ENCODE measurements around the gene HLA-DQA2. TPM values are rescaled to one million over a fixed set of nuclear protein-coding genes. Genes with fewer than 3 reads are reported as not detected.

Gene HLA-DQA2
- total RNA-seq, 1 experiment from 2014 or later = not detected

DNA sequence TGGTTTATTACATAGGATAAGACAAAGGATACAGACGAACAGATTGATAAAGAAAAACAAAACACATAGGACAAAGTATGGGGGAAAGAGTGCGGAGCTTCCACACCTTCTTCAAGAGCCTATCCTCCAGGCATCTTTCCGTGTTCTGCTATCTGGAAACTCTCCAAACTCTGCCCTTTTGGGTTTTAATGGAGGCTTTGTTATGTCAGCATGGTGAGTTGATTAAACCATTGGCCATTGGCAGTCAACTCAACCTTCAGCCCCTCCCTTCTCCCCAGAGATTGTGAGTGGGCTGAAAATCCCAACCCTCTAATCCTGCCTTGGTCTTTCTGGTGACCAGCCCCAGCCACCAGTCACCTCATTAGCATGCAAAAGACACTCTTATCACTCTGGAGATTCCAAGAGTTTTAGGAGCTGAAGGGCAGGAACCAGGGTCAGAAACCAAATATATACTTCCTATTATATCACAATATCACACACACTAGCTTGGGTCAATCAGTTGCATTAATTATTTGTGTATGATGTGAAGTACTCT lies 51.8 kb downstream of the HLA-DQA2 start:
- no peaks in the 10 kb centered on the region for H3K27me3 ChIP-seq (replicated peaks; ENCODE audit: control insufficient read depth, insufficient read depth, low read length)
- H3K4me1 ChIP-seq = no peaks in the 10 kb centered on the region
- H3K4me3 Mint-ChIP-seq (ENCODE audit: unreplicated experiment) = no peak overlapping the region
- H3K27me3 Mint-ChIP-seq (ENCODE audit: insufficient read depth, unreplicated experiment) = peaks cover 13% of the 10 kb centered on the region
- DNase-seq = no peak
- H3K9me3 Mint-ChIP-seq (ENCODE audit: unreplicated experiment) = no peaks in the 10 kb centered on the region
- no TSS peak for BruUV-seq (replicated peaks)
- no peaks in the 10 kb centered on the region for H3K9me3 ChIP-seq
- H3K27ac Mint-ChIP-seq (ENCODE audit: unreplicated experiment) = no peak overlapping the region
- no peaks in the 10 kb centered on the region for H3K4me1 Mint-ChIP-seq (ENCODE audit: low read depth, unreplicated experiment)
- H3K36me3 Mint-ChIP-seq (ENCODE audit: insufficient read depth, unreplicated experiment) = no peaks in the 10 kb centered on the region
- CTCF ChIA-PET = no interaction called here
- no peaks in the 10 kb centered on the region for H3K36me3 ChIP-seq (ENCODE audit: control insufficient read depth, insufficient read depth, low read length)
- H3K4me3 ChIP-seq (ENCODE audit: low read depth, low read length) = no peak overlapping the region
- TF ChIP-seq, protein P1, sequence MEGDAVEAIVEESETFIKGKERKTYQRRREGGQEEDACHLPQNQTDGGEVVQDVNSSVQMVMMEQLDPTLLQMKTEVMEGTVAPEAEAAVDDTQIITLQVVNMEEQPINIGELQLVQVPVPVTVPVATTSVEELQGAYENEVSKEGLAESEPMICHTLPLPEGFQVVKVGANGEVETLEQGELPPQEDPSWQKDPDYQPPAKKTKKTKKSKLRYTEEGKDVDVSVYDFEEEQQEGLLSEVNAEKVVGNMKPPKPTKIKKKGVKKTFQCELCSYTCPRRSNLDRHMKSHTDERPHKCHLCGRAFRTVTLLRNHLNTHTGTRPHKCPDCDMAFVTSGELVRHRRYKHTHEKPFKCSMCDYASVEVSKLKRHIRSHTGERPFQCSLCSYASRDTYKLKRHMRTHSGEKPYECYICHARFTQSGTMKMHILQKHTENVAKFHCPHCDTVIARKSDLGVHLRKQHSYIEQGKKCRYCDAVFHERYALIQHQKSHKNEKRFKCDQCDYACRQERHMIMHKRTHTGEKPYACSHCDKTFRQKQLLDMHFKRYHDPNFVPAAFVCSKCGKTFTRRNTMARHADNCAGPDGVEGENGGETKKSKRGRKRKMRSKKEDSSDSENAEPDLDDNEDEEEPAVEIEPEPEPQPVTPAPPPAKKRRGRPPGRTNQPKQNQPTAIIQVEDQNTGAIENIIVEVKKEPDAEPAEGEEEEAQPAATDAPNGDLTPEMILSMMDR (IDR thresholded peaks at IDR 0.05; ENCODE audit: insufficient read depth in 1 of 2, low read depth in 1 of 2, low read length in 1 of 2, severe bottlenecking in 1 of 2, unreplicated experiment in 1 of 2) = no peak
- intact Hi-C loops (cut with micrococcal nuclease; ENCODE audit: unreplicated experiment) = loop anchor here (10.0 kb wide), 1 partner anchor 548 kb away; no protein-coding TSS in a partner anchor
- POLR2A ChIA-PET = no interaction called here

DNA sequence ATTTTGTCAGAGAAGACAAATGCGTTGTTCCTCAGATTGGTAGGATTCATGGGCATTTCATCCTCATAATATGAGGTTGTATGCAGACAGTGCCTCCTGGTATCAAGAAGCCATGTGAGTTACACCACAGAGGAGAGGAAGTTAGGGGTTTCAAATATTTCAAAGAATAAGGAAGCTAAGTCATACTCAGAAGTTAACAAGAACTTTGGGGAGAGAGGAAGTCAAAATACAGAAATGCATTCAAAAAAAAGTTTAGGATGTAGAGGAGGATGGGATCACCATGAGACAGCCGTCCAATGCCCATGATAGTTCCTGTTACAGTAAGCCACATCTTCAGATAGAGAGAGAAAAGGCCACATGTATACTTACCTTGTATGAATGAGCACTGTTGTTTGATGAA lies 53.3 kb downstream of the HLA-DQA2 start:
- Histone ChIP-seq H3K27me3 (replicated peaks; ENCODE audit: control insufficient read depth, insufficient read depth, low read length) (no peaks in the 10 kb centered on the region), H3K9me3 (no peaks in the 10 kb centered on the region), H3K4me3 (ENCODE audit: low read depth, low read length) (no peak overlapping the region), H3K4me1 (no peaks in the 10 kb centered on the region), H3K36me3 (ENCODE audit: control insufficient read depth, insufficient read depth, low read length) (no peaks in the 10 kb centered on the region)
- H3K9me3 Mint-ChIP-seq (ENCODE audit: unreplicated experiment) = no peaks in the 10 kb centered on the region
- intact Hi-C loops (cut with micrococcal nuclease; ENCODE audit: unreplicated experiment) = loop anchor here (10.0 kb wide), 1 partner anchor 550 kb away; no protein-coding TSS in a partner anchor
- no peak overlapping the region for H3K4me3 Mint-ChIP-seq (ENCODE audit: unreplicated experiment)
- DNase-seq = no peak
- peaks cover 22% of the 10 kb centered on the region for H3K27me3 Mint-ChIP-seq (ENCODE audit: insufficient read depth, unreplicated experiment)
- H3K36me3 Mint-ChIP-seq (ENCODE audit: insufficient read depth, unreplicated experiment) = no peaks in the 10 kb centered on the region
- no peaks in the 10 kb centered on the region for H3K4me1 Mint-ChIP-seq (ENCODE audit: low read depth, unreplicated experiment)
- ChIA-PET POLR2A (no interaction called here), CTCF (interaction anchor here (0.7 kb wide), 1 partner anchor 139 kb away, joined by 3 read pairs; no protein-coding TSS in a partner anchor)
- TF ChIP-seq, protein P1 (IDR thresholded peaks at IDR 0.05; ENCODE audit: insufficient read depth in 1 of 2, low read depth in 1 of 2, low read length in 1 of 2, severe bottlenecking in 1 of 2, unreplicated experiment in 1 of 2) = no peak
- BruUV-seq (replicated peaks) = no TSS peak
- no peak overlapping the region for H3K27ac Mint-ChIP-seq (ENCODE audit: unreplicated experiment)

Small RNA genes within 50 kb of the gene (microRNA-seq; reads per million reads assigned to microRNA genes)
- not detected for gene MIR3135B

Other genes starting within 250 kb of the HLA-DQA2 start
- gene HLA-DRB5, start 211.1 kb upstream of the HLA-DQA2 start, total RNA-seq (2022) = not detected in 2 replicates
- gene HLA-DRB1, start 151.5 kb upstream of the HLA-DQA2 start, total RNA-seq (2022) = not detected in 2 replicates
- not detected in 2 replicates for gene HLA-DQA1, start 104.0 kb upstream of the HLA-DQA2 start, total RNA-seq (2022)
- not detected in 2 replicates for gene HLA-DQB1, start 74.7 kb upstream of the HLA-DQA2 start, total RNA-seq (2022)
- gene HLA-DQB2, start 22.1 kb downstream of the HLA-DQA2 start, total RNA-seq (2022) = not detected in 2 replicates
- 0.61 and 0.65 TPM in 2 replicates for gene HLA-DOB, start 75.6 kb downstream of the HLA-DQA2 start, total RNA-seq (2022)
- gene TAP2, start 97.3 kb downstream of the HLA-DQA2 start, total RNA-seq (2022) = 10.3 and 11.9 TPM in 2 replicates
- 3.7 and 3.9 TPM in 2 replicates for gene PSMB8, start 102.7 kb downstream of the HLA-DQA2 start, total RNA-seq (2022)
- gene TAP1, start 112.3 kb downstream of the HLA-DQA2 start, total RNA-seq (2022) = 2.4 and 3.7 TPM in 2 replicates
- 1.3 TPM in 1 of 2 replicates, not detected in the other for gene PSMB9, start 112.8 kb downstream of the HLA-DQA2 start, total RNA-seq (2022)
- not detected in 2 replicates for gene HLA-DMB, start 199.6 kb downstream of the HLA-DQA2 start, total RNA-seq (2022)
- 1.6 and 2.1 TPM in 2 replicates for gene HLA-DMA, start 211.7 kb downstream of the HLA-DQA2 start, total RNA-seq (2022)
- 199 and 200 TPM in 2 replicates for gene BRD2, start 227.2 kb downstream of the HLA-DQA2 start, total RNA-seq (2022)